Measurements from ENCODE around the gene UTP15.

UTP15 gene

GRCh38 chr5:73529081-73529480, 36.5 kb upstream of the UTP15 start:
- in situ Hi-C loops (cut with MboI; ENCODE audit: low pct_unique_long_range_greater_than_20kb, low sequenced_read_pairs, unreplicated experiment), result no loop called here
- no peak for DNase-seq (ENCODE audit: low spot score)

GRCh38 chr5:73531356-73531755, 34.2 kb upstream of the UTP15 start:
- no peak for DNase-seq (ENCODE audit: low spot score)
- in situ Hi-C loops (cut with MboI; ENCODE audit: low pct_unique_long_range_greater_than_20kb, low sequenced_read_pairs, unreplicated experiment), result no loop called here
- TF ChIP-seq CTCF (IDR thresholded peaks at IDR 0.05; ENCODE audit: extremely low read depth, insufficient read depth, missing control alignments), result no peak

More at GRCh38 chr5:73529081-73529480, 36.5 kb upstream of the UTP15 start:
- TF ChIP-seq CTCF (IDR thresholded peaks at IDR 0.05; ENCODE audit: extremely low read depth, insufficient read depth, missing control alignments), result no peak

GRCh38 chr5:73532195-73532594, 33.3 kb upstream of the UTP15 start:
- in situ Hi-C loops (cut with MboI; ENCODE audit: low pct_unique_long_range_greater_than_20kb, low sequenced_read_pairs, unreplicated experiment), result no loop called here
- TF ChIP-seq CTCF (IDR thresholded peaks at IDR 0.05; ENCODE audit: extremely low read depth, insufficient read depth, missing control alignments), result no peak
- no peak for DNase-seq (ENCODE audit: low spot score)

- no peak for TF ChIP-seq CTCF (IDR thresholded peaks at IDR 0.05; ENCODE audit: extremely low read depth, insufficient read depth, missing control alignments)
- in situ Hi-C loops (cut with MboI; ENCODE audit: low pct_unique_long_range_greater_than_20kb, low sequenced_read_pairs, unreplicated experiment), result no loop called here
- no peak for DNase-seq (ENCODE audit: low spot score)
These were observed 31.4 kb upstream of the UTP15 start for GRCh38 chr5:73534011-73534644.

GRCh38 chr5:73534971-73535370, 30.6 kb upstream of the UTP15 start:
- no peak for TF ChIP-seq CTCF (IDR thresholded peaks at IDR 0.05; ENCODE audit: extremely low read depth, insufficient read depth, missing control alignments)
- DNase-seq (ENCODE audit: low spot score), result no peak
- in situ Hi-C loops (cut with MboI; ENCODE audit: low pct_unique_long_range_greater_than_20kb, low sequenced_read_pairs, unreplicated experiment), result no loop called here

GRCh38 chr5:73539730-73540129, 25.8 kb upstream of the UTP15 start:
- in situ Hi-C loops (cut with MboI; ENCODE audit: low pct_unique_long_range_greater_than_20kb, low sequenced_read_pairs, unreplicated experiment), result no loop called here
- DNase-seq (ENCODE audit: low spot score), result no peak
- TF ChIP-seq CTCF (IDR thresholded peaks at IDR 0.05; ENCODE audit: extremely low read depth, insufficient read depth, missing control alignments), result no peak
